ENCODE results near the gene CELSR2.

The CELSR2 gene

GRCh38 chr1:109251277-109252166 lies 2.2 kb downstream of the CELSR2 start:
- no peaks in the 10 kb centered on the region for H3K9me3 ChIP-seq (ENCODE audit: control insufficient read depth, insufficient read depth, low read depth, low read length)
- no peak overlapping the region for H3K27ac ChIP-seq (ENCODE audit: extremely low read depth, low read depth, low read length)
- H3K4me3 ChIP-seq (ENCODE audit: low read depth, low read length): no peak overlapping the region
- H3K36me3 ChIP-seq (ENCODE audit: control insufficient read depth in 2 of 2, insufficient read depth in 1 of 2, low read length in 2 of 2): peaks cover 0 to 37% of the 10 kb centered on the region in 2 experiments; a peak in 1 of 3 replicates
- ChIA-PET CTCF (interaction anchor here (0.6 kb wide), 1 partner anchor 25 kb away, joined by 3 read pairs; no protein-coding TSS in a partner anchor), POLR2A (interaction anchor here (0.7 to 1.2 kb wide), 2 partner anchors 26 to 151 kb away, joined by 3 to 10 read pairs; no protein-coding TSS in a partner anchor)
- peak; percentile 19 for TF ChIP-seq SETDB1 (IDR thresholded peaks at IDR 0.05; ENCODE audit: insufficient read length, low read length)
- no peak for TF ChIP-seq ZNF664 (tag by site-specific recombination; IDR thresholded peaks at IDR 0.05)
- peak; percentile 96 for TF ChIP-seq PRDM4 (tag by site-specific recombination; IDR thresholded peaks at IDR 0.05)
- H3K4me1 ChIP-seq (ENCODE audit: control insufficient read depth, insufficient read depth, low read length): peaks cover 5% of the 10 kb centered on the region; the same call in 1 of the 2 replicates

- POLR2A ChIA-PET: interaction anchor here (0.7 to 1.9 kb wide), 2 partner anchors 146 to 152 kb away, joined by 7 to 10 read pairs; partner anchors contain the start of gene SORT1
- H3K4me3 ChIP-seq (ENCODE audit: low read depth, low read length): no peak overlapping the region
- H3K9me3 ChIP-seq (ENCODE audit: control insufficient read depth, insufficient read depth, low read depth, low read length): no peaks in the 10 kb centered on the region
- peaks cover 0 to 37% of the 10 kb centered on the region in 2 experiments; a peak in 1 of 3 replicates for H3K36me3 ChIP-seq (ENCODE audit: control insufficient read depth in 2 of 2, insufficient read depth in 1 of 2, low read length in 2 of 2)
- H3K27ac ChIP-seq (ENCODE audit: extremely low read depth, low read depth, low read length): no peak overlapping the region
- TF ChIP-seq ZNF10 (tag by site-specific recombination; IDR thresholded peaks at IDR 0.05) (no peak), ATF2 (tag by site-specific recombination; IDR thresholded peaks at IDR 0.05; ENCODE audit: low read depth) (no peak), ZNF394 (tag by site-specific recombination; IDR thresholded peaks at IDR 0.05; ENCODE audit: borderline replicate concordance) (no peak), ZNF560 (tag by site-specific recombination; IDR thresholded peaks at IDR 0.05; ENCODE audit: borderline replicate concordance) (no peak), ZNF175 (tag by site-specific recombination; IDR thresholded peaks at IDR 0.05) (no peak), GLIS2 (tag by site-specific recombination; IDR thresholded peaks at IDR 0.05) (no peak), ZNF341 (tag by site-specific recombination; IDR thresholded peaks at IDR 0.05; ENCODE audit: low read depth) (no peak)
- H3K4me1 ChIP-seq (ENCODE audit: control insufficient read depth, insufficient read depth, low read length): peaks cover 5% of the 10 kb centered on the region; the same call in 1 of the 2 replicates
- CTCF ChIA-PET: interaction anchor here (0.6 to 2.2 kb wide), 5 partner anchors 13 to 280 kb away, joined by 3 to 16 read pairs (median 3); no protein-coding TSS in a partner anchor
Observed at GRCh38 chr1:109252167-109252892, 3.0 kb downstream of the CELSR2 start.

- peaks cover 5% of the 10 kb centered on the region; the same call in 1 of the 2 replicates for H3K4me1 ChIP-seq (ENCODE audit: control insufficient read depth, insufficient read depth, low read length)
- no peak overlapping the region for H3K4me3 ChIP-seq (ENCODE audit: low read depth, low read length)
- CTCF ChIA-PET: interaction anchor here (0.6 to 2.6 kb wide), 9 partner anchors 10 to 280 kb away, joined by 3 to 16 read pairs (median 4); partner anchors contain the start of gene SORT1
- peak overlapping the region; percentile 18; the same call in 1 of the 2 replicates for H3K27ac ChIP-seq (ENCODE audit: extremely low read depth, low read depth, low read length)
- POLR2A ChIA-PET: interaction anchor here (0.7 to 1.9 kb wide), 7 partner anchors 9 to 153 kb away, joined by 3 to 10 read pairs (median 4); partner anchors contain the start of genes PSRC1 and SORT1
- H3K9me3 ChIP-seq (ENCODE audit: control insufficient read depth, insufficient read depth, low read depth, low read length): no peaks in the 10 kb centered on the region
- peaks cover 0 to 38% of the 10 kb centered on the region in 2 experiments; a peak in 1 of 3 replicates for H3K36me3 ChIP-seq (ENCODE audit: control insufficient read depth in 2 of 2, insufficient read depth in 1 of 2, low read length in 2 of 2)
- TF ChIP-seq GLIS1 (tag by site-specific recombination; IDR thresholded peaks at IDR 0.05) (peak; percentile 66; the same call in 1 of the 2 replicates), ZNF114 (tag by site-specific recombination; IDR thresholded peaks at IDR 0.05) (no peak), ZNF707 (tag by site-specific recombination; IDR thresholded peaks at IDR 0.05) (no peak), ZNF223 (tag by site-specific recombination; IDR thresholded peaks at IDR 0.05) (no peak), ZNF341 (tag by site-specific recombination; IDR thresholded peaks at IDR 0.05; ENCODE audit: low read depth) (peak; percentile 37; the same call in 1 of the 2 replicates), ZSCAN30 (tag by site-specific recombination; IDR thresholded peaks at IDR 0.05) (no peak), ZNF449 (tag by site-specific recombination; IDR thresholded peaks at IDR 0.05) (peak; percentile 88), ZIC2 (tag by site-specific recombination; IDR thresholded peaks at IDR 0.05) (no peak), GLIS2 (tag by site-specific recombination; IDR thresholded peaks at IDR 0.05) (peak; percentile 50; the same call in 1 of the 2 replicates), ZBTB8A (tag by site-specific recombination; IDR thresholded peaks at IDR 0.05) (peak; percentile 56), MZF1 (tag by site-specific recombination; IDR thresholded peaks at IDR 0.05; ENCODE audit: borderline replicate concordance) (no peak), ZNF132 (tag by site-specific recombination; IDR thresholded peaks at IDR 0.05; ENCODE audit: borderline replicate concordance) (no peak)
Observed at GRCh38 chr1:109252893-109253802, 3.8 kb downstream of the CELSR2 start.
